ENCODE measurements around the gene TMEM135.
"Not testable (repeated sequence)": the region's sequence is repeated elsewhere in the genome, so short reads cannot be mapped to it uniquely, and the experiment has no call there.

Gene TMEM135

DNA sequence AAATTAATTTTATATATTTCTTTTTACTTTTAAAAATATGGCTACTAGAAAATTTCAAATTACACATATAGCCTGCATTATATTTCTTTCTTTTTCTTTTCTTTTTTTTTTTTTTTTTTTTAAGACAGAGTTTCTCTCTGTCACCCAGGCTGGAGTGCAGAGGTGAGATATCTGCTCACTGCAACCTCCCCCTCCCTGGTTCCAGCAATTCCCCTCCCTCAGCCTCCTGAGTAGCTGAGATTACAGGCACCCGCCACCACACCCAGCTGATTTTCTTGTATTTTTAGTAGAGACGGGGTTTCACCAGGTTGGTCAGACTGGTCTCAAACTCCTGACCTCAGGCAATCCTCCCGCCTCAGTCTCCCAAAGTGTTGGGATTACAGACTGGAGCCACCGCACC lies 234.2 kb downstream of the TMEM135 start:
- not testable (repeated sequence) for H3K9ac ChIP-seq (ENCODE audit: low read length in 5 of 5); H3K27ac ChIP-seq (ENCODE audit: low read depth, low read length); H3K9me3 ChIP-seq (ENCODE audit: control insufficient read depth in 5 of 5, low read length in 5 of 5); H3K4me1 ChIP-seq (ENCODE audit: control insufficient read depth in 5 of 5, insufficient read depth in 5 of 5, low read length in 5 of 5); H3K4me3 ChIP-seq (ENCODE audit: low read depth in 1 of 5, low read length in 5 of 5); H3K36me3 ChIP-seq (ENCODE audit: control insufficient read depth in 5 of 5, insufficient read depth in 5 of 5, low read length in 5 of 5); H3K27me3 ChIP-seq (ENCODE audit: control insufficient read depth in 5 of 5, insufficient read depth in 4 of 5, low read length in 5 of 5)

DNA sequence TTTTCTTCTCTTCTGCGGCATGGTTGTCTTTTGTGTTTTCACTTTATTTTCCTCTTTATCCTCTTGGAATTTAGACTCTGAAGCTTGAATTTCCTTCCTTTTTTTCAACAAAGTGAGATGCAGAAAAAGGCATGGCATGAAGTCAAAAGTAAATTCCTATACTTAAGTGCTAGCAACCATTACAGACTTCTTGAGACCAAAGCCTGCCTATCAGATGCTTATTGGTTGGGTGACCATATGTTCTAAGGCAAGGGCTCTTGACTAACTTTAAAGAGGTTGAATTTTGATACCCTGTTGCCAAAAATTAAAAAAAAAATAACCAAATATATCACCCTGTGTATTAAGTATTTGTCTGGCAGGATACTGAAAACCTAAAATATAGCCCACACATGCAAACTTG lies 237.4 kb downstream of the TMEM135 start:
- no peaks in the 10 kb centered on the region for H3K36me3 ChIP-seq (ENCODE audit: control insufficient read depth in 5 of 5, insufficient read depth in 5 of 5, low read length in 5 of 5)
- H3K4me1 ChIP-seq (ENCODE audit: control insufficient read depth in 5 of 5, insufficient read depth in 5 of 5, low read length in 5 of 5): peaks cover 0 to 4% (median 2%) of the 10 kb centered on the region in 5 donors
- H3K4me3 ChIP-seq (ENCODE audit: low read depth in 1 of 5, low read length in 5 of 5): no peak overlapping the region
- no peak overlapping the region for H3K27ac ChIP-seq (ENCODE audit: low read depth, low read length)
- H3K27me3 ChIP-seq (ENCODE audit: control insufficient read depth in 5 of 5, insufficient read depth in 4 of 5, low read length in 5 of 5): no peaks in the 10 kb centered on the region
- no peaks in the 10 kb centered on the region for H3K9me3 ChIP-seq (ENCODE audit: control insufficient read depth in 5 of 5, low read length in 5 of 5)
- no peak overlapping the region for H3K9ac ChIP-seq (ENCODE audit: low read length in 5 of 5)

DNA sequence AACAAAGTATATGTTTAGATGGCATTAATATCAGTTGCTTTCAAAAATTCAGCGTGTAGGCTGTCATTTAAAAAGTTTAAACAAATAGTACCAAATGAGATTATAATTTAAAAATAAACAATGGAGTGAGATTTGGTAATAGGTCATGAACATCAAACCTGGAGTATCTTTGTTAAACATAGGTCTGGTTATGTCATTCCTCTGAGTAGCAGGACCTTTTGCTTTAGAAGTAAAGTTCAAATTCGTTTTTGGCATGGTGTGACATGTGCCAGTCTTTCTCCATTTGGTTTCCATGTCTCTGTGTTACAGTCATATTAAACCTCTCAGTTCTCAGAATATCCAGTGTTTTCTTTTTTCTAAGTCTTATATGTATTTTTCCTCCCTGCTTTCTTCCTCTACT lies 242.4 kb downstream of the TMEM135 start:
- Histone ChIP-seq H3K9me3 (ENCODE audit: control insufficient read depth in 5 of 5, low read length in 5 of 5) (no peaks in the 10 kb centered on the region), H3K27ac (ENCODE audit: low read depth, low read length) (no peak overlapping the region), H3K9ac (ENCODE audit: low read length in 5 of 5) (peak overlapping the region in 1 of 5 donors; percentile 20), H3K27me3 (ENCODE audit: control insufficient read depth in 5 of 5, insufficient read depth in 4 of 5, low read length in 5 of 5) (no peaks in the 10 kb centered on the region), H3K36me3 (ENCODE audit: control insufficient read depth in 5 of 5, insufficient read depth in 5 of 5, low read length in 5 of 5) (no peaks in the 10 kb centered on the region), H3K4me1 (ENCODE audit: control insufficient read depth in 5 of 5, insufficient read depth in 5 of 5, low read length in 5 of 5) (peaks cover 0 to 25% (median 18%) of the 10 kb centered on the region in 5 donors), H3K4me3 (ENCODE audit: low read depth in 1 of 5, low read length in 5 of 5) (no peak overlapping the region)

DNA sequence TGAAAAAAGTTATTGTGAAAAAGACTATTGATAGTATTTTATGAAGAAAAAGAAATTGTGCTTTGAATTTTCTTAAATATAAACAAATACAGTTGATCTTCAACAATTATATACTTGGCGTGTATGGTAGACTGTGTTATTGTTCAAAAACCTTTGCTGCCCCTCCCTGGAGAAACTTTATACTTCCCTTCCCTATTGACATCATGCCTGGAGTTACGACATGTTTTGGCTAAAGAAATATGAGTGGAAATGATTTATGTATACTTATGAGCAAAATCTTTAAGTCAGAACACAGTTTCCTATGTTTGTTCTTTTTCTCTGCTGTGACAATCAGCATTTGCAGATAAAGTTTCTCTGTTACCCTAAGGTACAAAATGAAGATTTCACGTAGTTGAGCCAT lies 243.8 kb downstream of the TMEM135 start:
- Histone ChIP-seq H3K9ac (ENCODE audit: low read length in 5 of 5) (no peak overlapping the region), H3K27ac (ENCODE audit: low read depth, low read length) (peak overlapping the region; percentile 31), H3K27me3 (ENCODE audit: control insufficient read depth in 5 of 5, insufficient read depth in 4 of 5, low read length in 5 of 5) (no peaks in the 10 kb centered on the region), H3K4me3 (ENCODE audit: low read depth in 1 of 5, low read length in 5 of 5) (no peak overlapping the region), H3K36me3 (ENCODE audit: control insufficient read depth in 5 of 5, insufficient read depth in 5 of 5, low read length in 5 of 5) (no peaks in the 10 kb centered on the region), H3K4me1 (ENCODE audit: control insufficient read depth in 5 of 5, insufficient read depth in 5 of 5, low read length in 5 of 5) (peaks cover 0 to 25% (median 18%) of the 10 kb centered on the region in 5 donors), H3K9me3 (ENCODE audit: control insufficient read depth in 5 of 5, low read length in 5 of 5) (no peaks in the 10 kb centered on the region)

DNA sequence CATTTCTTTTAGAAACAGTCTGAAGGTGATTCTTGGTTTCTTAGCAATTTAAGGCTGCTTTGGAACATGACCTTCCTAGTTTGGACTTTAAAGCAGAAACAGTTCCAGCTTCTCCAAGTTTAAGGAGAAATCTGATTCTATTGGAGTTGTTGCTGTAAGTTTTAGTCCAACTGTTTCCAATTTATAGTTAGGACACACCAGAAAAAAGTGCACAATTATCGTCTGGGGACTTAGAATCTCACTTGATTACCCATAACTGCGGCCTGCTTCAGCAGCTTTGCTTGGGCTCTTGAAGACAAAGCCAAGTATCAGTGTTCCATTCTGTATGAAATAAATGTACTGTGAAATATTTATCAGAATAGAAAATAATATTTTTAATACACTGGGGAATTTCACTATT lies 246.6 kb downstream of the TMEM135 start:
- H3K27me3 ChIP-seq (ENCODE audit: control insufficient read depth in 5 of 5, insufficient read depth in 4 of 5, low read length in 5 of 5): no peaks in the 10 kb centered on the region
- H3K9ac ChIP-seq (ENCODE audit: low read length in 5 of 5): no peak overlapping the region
- no peaks in the 10 kb centered on the region for H3K9me3 ChIP-seq (ENCODE audit: control insufficient read depth in 5 of 5, low read length in 5 of 5)
- no peaks in the 10 kb centered on the region for H3K36me3 ChIP-seq (ENCODE audit: control insufficient read depth in 5 of 5, insufficient read depth in 5 of 5, low read length in 5 of 5)
- H3K4me3 ChIP-seq (ENCODE audit: low read depth in 1 of 5, low read length in 5 of 5): no peak overlapping the region
- H3K27ac ChIP-seq (ENCODE audit: low read depth, low read length): peak overlapping the region; percentile 24
- peaks cover 0 to 25% (median 18%) of the 10 kb centered on the region in 5 donors for H3K4me1 ChIP-seq (ENCODE audit: control insufficient read depth in 5 of 5, insufficient read depth in 5 of 5, low read length in 5 of 5)

DNA sequence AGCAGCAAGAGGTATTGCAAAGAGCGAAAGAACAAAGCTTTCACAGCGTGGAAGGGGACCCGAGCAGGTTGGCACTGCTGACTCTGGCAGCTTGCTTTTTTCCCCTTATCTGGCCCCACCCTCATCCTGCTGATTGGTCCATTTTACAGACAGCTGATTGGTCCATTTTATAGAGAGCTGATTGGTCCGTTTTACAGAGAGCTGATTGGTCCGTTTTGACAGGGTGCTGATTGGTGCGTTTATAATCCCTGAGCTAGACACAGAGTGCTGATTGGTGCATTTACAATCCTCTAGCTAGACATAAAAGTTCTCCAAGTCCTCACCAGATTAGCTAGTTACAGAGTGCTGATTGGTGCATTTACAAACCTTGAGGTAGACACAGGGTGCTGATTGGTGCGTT lies 247.9 kb downstream of the TMEM135 start:
- H3K27me3 ChIP-seq (ENCODE audit: control insufficient read depth in 5 of 5, insufficient read depth in 4 of 5, low read length in 5 of 5); H3K36me3 ChIP-seq (ENCODE audit: control insufficient read depth in 5 of 5, insufficient read depth in 5 of 5, low read length in 5 of 5); H3K9ac ChIP-seq (ENCODE audit: low read length in 5 of 5); H3K4me3 ChIP-seq (ENCODE audit: low read depth in 1 of 5, low read length in 5 of 5); H3K9me3 ChIP-seq (ENCODE audit: control insufficient read depth in 5 of 5, low read length in 5 of 5); H3K27ac ChIP-seq (ENCODE audit: low read depth, low read length): not testable (repeated sequence)
- peaks cover 0 to 21% (median 15%) of the 10 kb centered on the region in 5 donors for H3K4me1 ChIP-seq (ENCODE audit: control insufficient read depth in 5 of 5, insufficient read depth in 5 of 5, low read length in 5 of 5)

DNA sequence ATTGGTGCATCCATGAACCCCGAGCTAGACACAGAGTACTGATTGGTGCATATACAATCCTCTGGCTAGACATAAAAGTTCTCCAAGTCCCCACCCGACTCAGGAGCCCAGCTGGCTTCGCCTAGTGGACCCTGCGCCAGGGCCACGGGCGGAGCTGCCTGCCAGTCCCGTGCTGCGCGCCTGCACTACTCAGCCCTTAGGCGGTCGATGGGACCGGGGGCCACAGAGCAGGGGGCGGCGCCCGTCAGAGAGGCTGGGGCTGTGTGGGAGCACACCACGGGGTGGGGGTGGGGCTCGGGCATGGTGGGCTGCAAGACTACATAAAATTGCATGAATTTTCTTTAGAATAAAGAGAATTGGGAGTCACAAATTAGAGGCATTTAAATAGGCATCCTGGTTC lies 248.6 kb downstream of the TMEM135 start:
- Histone ChIP-seq H3K9me3 (ENCODE audit: control insufficient read depth in 5 of 5, low read length in 5 of 5) (no peaks in the 10 kb centered on the region), H3K4me3 (ENCODE audit: low read depth in 1 of 5, low read length in 5 of 5) (no peak overlapping the region), H3K4me1 (ENCODE audit: control insufficient read depth in 5 of 5, insufficient read depth in 5 of 5, low read length in 5 of 5) (peaks cover 0 to 14% (median 9%) of the 10 kb centered on the region in 5 donors), H3K9ac (ENCODE audit: low read length in 5 of 5) (no peak overlapping the region), H3K36me3 (ENCODE audit: control insufficient read depth in 5 of 5, insufficient read depth in 5 of 5, low read length in 5 of 5) (no peaks in the 10 kb centered on the region), H3K27ac (ENCODE audit: low read depth, low read length) (no peak overlapping the region), H3K27me3 (ENCODE audit: control insufficient read depth in 5 of 5, insufficient read depth in 4 of 5, low read length in 5 of 5) (no peaks in the 10 kb centered on the region)

DNA sequence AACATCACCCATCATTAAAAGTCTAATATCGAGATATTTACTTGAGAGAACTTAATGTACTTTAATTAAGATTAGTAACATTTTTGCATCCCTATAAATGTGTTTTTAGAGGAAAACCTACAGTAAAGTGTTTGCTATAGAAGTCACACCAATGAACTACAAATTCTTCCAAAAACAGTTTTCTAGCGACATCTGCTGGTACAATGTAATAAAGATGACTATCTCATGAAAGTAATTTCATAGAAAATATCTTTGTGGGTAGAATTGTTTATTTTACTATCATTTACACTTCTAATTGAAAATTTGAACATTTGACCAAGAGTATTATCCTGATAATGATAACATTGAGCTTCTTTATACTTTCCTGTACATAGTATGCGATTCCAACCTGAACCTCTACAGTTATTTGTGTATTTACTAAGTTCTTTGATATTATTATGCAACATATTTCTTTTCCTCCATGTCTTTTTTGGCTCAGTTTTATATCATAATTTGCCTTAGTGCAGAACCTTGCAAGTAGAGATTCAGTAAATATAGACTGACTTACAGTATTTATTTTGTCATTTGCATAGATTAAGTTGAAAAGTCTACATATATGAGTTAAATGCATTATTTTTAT lies 252.7 kb downstream of the TMEM135 start:
- H3K9ac ChIP-seq (ENCODE audit: low read length in 5 of 5): no peak overlapping the region
- no peaks in the 10 kb centered on the region for H3K9me3 ChIP-seq (ENCODE audit: control insufficient read depth in 5 of 5, low read length in 5 of 5)
- no peak overlapping the region for H3K4me3 ChIP-seq (ENCODE audit: low read depth in 1 of 5, low read length in 5 of 5)
- peaks cover 0 to 3% (median 0%) of the 10 kb centered on the region in 5 donors for H3K4me1 ChIP-seq (ENCODE audit: control insufficient read depth in 5 of 5, insufficient read depth in 5 of 5, low read length in 5 of 5)
- no peak overlapping the region for H3K27ac ChIP-seq (ENCODE audit: low read depth, low read length)
- no peaks in the 10 kb centered on the region for H3K27me3 ChIP-seq (ENCODE audit: control insufficient read depth in 5 of 5, insufficient read depth in 4 of 5, low read length in 5 of 5)
- H3K36me3 ChIP-seq (ENCODE audit: control insufficient read depth in 5 of 5, insufficient read depth in 5 of 5, low read length in 5 of 5): no peaks in the 10 kb centered on the region

DNA sequence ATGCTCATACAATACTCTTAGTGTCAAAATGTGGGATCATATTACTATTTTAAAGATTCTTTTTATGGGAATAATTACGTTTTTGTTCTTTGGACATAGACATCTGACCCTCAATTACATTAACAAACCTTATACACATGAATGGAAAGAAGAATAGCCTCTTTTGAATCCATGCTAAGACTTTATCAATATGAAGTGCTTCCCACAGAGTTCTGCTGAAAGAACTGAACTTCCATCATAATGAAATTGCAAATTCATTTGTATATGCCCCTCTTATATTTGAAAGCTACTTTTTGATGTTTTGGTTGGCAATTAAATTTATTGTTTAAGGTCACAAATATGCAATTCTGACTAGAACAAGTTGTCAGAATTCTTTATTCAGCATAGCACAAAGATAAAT lies 254.9 kb downstream of the TMEM135 start:
- Histone ChIP-seq H3K27ac (ENCODE audit: low read depth, low read length) (no peak overlapping the region), H3K36me3 (ENCODE audit: control insufficient read depth in 5 of 5, insufficient read depth in 5 of 5, low read length in 5 of 5) (no peaks in the 10 kb centered on the region), H3K9ac (ENCODE audit: low read length in 5 of 5) (no peak overlapping the region), H3K4me3 (ENCODE audit: low read depth in 1 of 5, low read length in 5 of 5) (no peak overlapping the region), H3K9me3 (ENCODE audit: control insufficient read depth in 5 of 5, low read length in 5 of 5) (no peaks in the 10 kb centered on the region), H3K27me3 (ENCODE audit: control insufficient read depth in 5 of 5, insufficient read depth in 4 of 5, low read length in 5 of 5) (no peaks in the 10 kb centered on the region), H3K4me1 (ENCODE audit: control insufficient read depth in 5 of 5, insufficient read depth in 5 of 5, low read length in 5 of 5) (peaks cover 0 to 3% (median 0%) of the 10 kb centered on the region in 5 donors)

DNA sequence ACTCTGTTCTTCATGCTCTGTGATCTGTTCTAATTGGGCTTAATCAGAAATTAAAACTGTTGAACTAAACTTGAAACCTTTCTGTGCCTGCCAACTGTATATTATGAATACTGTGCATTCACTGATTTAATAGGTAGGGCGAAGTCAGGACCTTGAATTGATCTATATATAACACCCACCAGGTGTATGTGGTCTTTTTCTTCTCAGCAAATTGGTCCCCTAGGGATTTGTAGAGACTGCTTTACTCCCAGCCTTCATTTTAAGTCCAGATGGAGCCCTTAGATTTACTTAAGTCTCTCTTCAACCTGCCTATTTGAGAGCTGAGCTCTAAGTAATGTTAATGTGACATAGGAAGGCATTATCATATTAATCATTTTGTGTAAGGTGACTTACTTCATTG lies 257.5 kb downstream of the TMEM135 start:
- no peak overlapping the region for H3K4me3 ChIP-seq (ENCODE audit: low read depth in 1 of 5, low read length in 5 of 5)
- no peaks in the 10 kb centered on the region for H3K27me3 ChIP-seq (ENCODE audit: control insufficient read depth in 5 of 5, insufficient read depth in 4 of 5, low read length in 5 of 5)
- no peaks in the 10 kb centered on the region for H3K9me3 ChIP-seq (ENCODE audit: control insufficient read depth in 5 of 5, low read length in 5 of 5)
- no peak overlapping the region for H3K9ac ChIP-seq (ENCODE audit: low read length in 5 of 5)
- H3K27ac ChIP-seq (ENCODE audit: low read depth, low read length): no peak overlapping the region
- H3K36me3 ChIP-seq (ENCODE audit: control insufficient read depth in 5 of 5, insufficient read depth in 5 of 5, low read length in 5 of 5): no peaks in the 10 kb centered on the region
- H3K4me1 ChIP-seq (ENCODE audit: control insufficient read depth in 5 of 5, insufficient read depth in 5 of 5, low read length in 5 of 5): peaks cover 0 to 3% (median 0%) of the 10 kb centered on the region in 5 donors
